ENCODE data around the gene CRYAB. TPM values are rescaled to one million over a fixed set of nuclear protein-coding genes. Genes with fewer than 3 reads are reported as not detected.

The CRYAB gene
- total and polyA plus RNA-seq, 7 donors: 4,737 to 12,187 (median 9,763) TPM

DNA sequence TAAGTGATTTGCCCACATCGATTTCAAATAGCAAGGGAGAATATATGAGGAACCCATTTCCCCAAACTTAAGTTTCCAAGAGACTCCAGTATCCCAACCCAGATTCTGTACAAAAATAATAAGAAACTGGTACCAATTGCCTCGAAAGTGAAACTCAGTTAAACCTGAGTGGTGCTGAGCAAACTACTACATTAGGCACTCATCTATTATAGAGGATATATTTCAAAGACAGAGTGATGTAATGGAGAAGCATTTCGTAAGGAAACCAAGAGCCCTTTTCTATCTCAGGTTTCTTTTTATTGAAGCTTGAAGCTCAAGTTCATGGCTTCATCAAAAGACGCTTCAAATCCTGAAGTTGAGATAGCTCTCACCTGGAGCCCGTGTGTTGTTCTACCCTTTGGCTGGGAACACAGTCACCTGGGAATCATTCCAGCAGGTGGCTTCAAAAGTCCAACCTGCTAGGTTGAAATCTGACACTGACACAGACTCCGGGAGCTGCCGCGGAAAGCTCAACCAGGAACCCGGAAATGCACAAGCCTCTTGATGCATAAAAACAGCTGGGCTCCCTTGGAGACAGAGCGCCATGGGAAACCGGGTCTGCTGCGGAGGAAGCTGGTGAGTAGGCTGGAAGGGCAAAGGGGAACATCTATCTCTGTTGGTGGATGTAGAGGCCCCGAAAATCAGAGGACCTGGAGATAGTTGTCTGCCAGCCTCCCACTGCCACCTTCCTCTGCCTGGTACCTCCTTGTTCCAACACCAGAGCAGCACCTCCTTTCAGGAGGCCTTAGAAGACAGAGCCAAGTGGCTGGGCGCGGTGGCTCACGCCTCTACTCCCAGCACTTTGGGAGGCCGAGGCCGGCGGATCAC, 7.1 kb upstream of the CRYAB start, which contains the start of gene C11orf52:
TSS of gene C11orf52 (plus strand) at position 524 of the 867 bp plus-strand sequence. CDS start at position 584, 60 bp downstream.
- H3K27me3 ChIP-seq (ENCODE audit: insufficient read depth in 3 of 3, low read length in 2 of 3): no peaks in the 10 kb centered on the region
- TF ChIP-seq, protein P1, sequence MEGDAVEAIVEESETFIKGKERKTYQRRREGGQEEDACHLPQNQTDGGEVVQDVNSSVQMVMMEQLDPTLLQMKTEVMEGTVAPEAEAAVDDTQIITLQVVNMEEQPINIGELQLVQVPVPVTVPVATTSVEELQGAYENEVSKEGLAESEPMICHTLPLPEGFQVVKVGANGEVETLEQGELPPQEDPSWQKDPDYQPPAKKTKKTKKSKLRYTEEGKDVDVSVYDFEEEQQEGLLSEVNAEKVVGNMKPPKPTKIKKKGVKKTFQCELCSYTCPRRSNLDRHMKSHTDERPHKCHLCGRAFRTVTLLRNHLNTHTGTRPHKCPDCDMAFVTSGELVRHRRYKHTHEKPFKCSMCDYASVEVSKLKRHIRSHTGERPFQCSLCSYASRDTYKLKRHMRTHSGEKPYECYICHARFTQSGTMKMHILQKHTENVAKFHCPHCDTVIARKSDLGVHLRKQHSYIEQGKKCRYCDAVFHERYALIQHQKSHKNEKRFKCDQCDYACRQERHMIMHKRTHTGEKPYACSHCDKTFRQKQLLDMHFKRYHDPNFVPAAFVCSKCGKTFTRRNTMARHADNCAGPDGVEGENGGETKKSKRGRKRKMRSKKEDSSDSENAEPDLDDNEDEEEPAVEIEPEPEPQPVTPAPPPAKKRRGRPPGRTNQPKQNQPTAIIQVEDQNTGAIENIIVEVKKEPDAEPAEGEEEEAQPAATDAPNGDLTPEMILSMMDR (IDR thresholded peaks at IDR 0.05): no peak
- no peaks in the 10 kb centered on the region for H3K9me3 ChIP-seq
- peak; percentile 82 to 87 (median 86) for ATAC-seq
- H3K36me3 ChIP-seq (ENCODE audit: insufficient read depth in 1 of 2, low read depth in 1 of 2): no peaks in the 10 kb centered on the region
- peaks cover 72% of the 10 kb centered on the region for H3K4me1 ChIP-seq
- peak within 1 kb of the TSS; percentile 59 for H3K4me3 ChIP-seq
- 29 to 37% (median 31%) methylated on average over 19 of the region's 19 CpGs for WGBS, 3 donors
- DNase-seq: peak; percentile 62 to 81
- intact Hi-C loops (cut with DNase I): no loop called here
- peak within 1 kb of the TSS; percentile 91 for H3K27ac ChIP-seq

DNA sequence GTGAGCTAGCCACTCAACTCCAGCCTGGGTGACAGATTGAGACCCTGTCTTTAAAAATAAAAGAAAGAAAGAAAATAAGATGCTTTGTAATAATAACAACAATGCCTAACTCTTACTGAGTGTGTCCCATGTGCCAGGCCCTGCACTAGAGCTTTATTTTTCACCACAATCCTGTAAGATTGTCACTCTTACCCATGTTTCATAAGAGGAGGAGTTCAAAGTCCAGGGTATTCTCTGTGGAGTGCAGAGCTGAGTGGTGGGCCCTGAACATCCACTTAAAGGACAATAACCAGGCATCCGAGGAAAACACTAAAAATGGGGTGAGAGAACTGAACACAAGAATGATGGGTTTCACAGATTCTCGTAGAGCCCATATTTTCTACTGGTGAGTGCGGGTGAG, 6.2 kb upstream of the CRYAB start:
- 88 to 93% (median 91%) methylated on average over 3 of the region's 3 CpGs for WGBS, 3 donors
- H3K9me3 ChIP-seq: no peaks in the 10 kb centered on the region
- H3K4me3 ChIP-seq: peak overlapping the region; percentile 59
- H3K27ac ChIP-seq: peak overlapping the region; percentile 91
- no peak for ATAC-seq
- no peaks in the 10 kb centered on the region for H3K36me3 ChIP-seq (ENCODE audit: insufficient read depth in 1 of 2, low read depth in 1 of 2)
- H3K27me3 ChIP-seq (ENCODE audit: insufficient read depth in 3 of 3, low read length in 2 of 3): no peaks in the 10 kb centered on the region
- intact Hi-C loops (cut with DNase I): no loop called here
- H3K4me1 ChIP-seq: peaks cover 65% of the 10 kb centered on the region
- TF ChIP-seq, protein P1 (IDR thresholded peaks at IDR 0.05): no peak
- DNase-seq: no peak

DNA sequence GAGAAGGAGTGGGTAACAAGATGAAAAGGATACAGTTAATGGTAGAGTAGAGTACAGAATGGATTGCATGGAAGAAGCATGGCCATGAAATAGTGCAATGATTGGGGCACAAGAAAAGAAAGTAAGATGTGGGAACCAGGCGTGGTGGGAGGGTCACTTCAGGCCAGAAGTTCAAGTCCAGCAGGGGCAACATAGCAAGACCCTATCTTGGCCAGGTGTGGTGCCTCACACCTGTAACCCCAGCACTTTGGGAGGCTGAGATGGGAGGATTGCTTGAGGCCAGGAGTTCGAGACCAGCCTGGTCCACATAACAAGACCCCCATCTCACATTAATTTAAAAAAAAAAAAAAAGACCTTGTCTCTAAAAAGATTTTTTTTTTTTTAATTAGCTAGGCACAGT, 5.7 kb upstream of the CRYAB start:
- DNase-seq (no peak), ATAC-seq (no peak)
- TF ChIP-seq, protein P1 (IDR thresholded peaks at IDR 0.05): no peak
- Histone ChIP-seq H3K27me3 (ENCODE audit: insufficient read depth in 3 of 3, low read length in 2 of 3) (no peaks in the 10 kb centered on the region), H3K9me3 (no peaks in the 10 kb centered on the region), H3K27ac (peak overlapping the region; percentile 91), H3K4me1 (peaks cover 61% of the 10 kb centered on the region), H3K36me3 (ENCODE audit: insufficient read depth in 1 of 2, low read depth in 1 of 2) (no peaks in the 10 kb centered on the region), H3K4me3 (no peak overlapping the region)
- WGBS, 3 donors: 88 to 95% (median 88%) methylated on average over 2 of the region's 2 CpGs
- intact Hi-C loops (cut with DNase I): no loop called here

DNA sequence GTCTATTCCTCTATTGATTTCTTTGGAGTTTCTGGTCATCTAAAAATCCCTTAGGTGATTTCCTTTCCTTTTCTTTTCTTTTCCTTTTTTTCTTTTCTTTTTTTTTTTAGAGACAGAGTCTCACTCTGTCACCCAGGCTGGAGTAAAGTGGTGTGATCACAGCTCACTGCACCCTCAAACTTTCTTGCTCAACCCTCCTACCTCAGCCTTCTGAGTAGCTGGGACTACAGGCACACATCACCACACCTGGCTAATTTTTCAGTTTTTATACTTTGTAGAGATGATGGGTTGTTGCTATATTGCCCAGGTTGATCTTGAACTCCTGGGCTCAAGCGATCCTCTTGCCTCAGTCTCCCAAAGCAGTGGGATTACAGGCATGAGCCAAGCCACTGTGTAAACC, 5.2 kb upstream of the CRYAB start:
- H3K4me3 ChIP-seq: no peak overlapping the region
- ATAC-seq (no peak), DNase-seq (no peak)
- intact Hi-C loops (cut with DNase I): no loop called here
- H3K36me3 ChIP-seq (ENCODE audit: insufficient read depth in 1 of 2, low read depth in 1 of 2): no peaks in the 10 kb centered on the region
- peak overlapping the region; percentile 91 for H3K27ac ChIP-seq
- no peaks in the 10 kb centered on the region for H3K27me3 ChIP-seq (ENCODE audit: insufficient read depth in 3 of 3, low read length in 2 of 3)
- WGBS, 3 donors: 92 to 100% (median 96%) methylated on average over 1 of the region's 1 CpG
- TF ChIP-seq, protein P1 (IDR thresholded peaks at IDR 0.05): no peak
- H3K4me1 ChIP-seq: peaks cover 55% of the 10 kb centered on the region
- H3K9me3 ChIP-seq: no peaks in the 10 kb centered on the region

Measured in psoas muscle (tissue), 8 donors.